Ovary (tissue), 10 donors: ENCODE measurements around the gene PCDHB8. TPM values are rescaled to one million over a fixed set of nuclear protein-coding genes. Genes with fewer than 3 reads are reported as not detected.
"Not testable (repeated sequence)": the region's sequence is repeated elsewhere in the genome, so short reads cannot be mapped to it uniquely, and the experiment has no call there.

Experiments
- DNase-seq, 5 donors: peaks; one replicate each; pipeline ENCODE4 v3.0.0-alpha.2; 2019 to 2020
- H3K27ac ChIP-seq, 2 donors: fragments of 200-600 bp; one replicate each; pipeline versions ENCODE4 v1.5.1 to v1.8.0; 2019 to 2022
- H3K27me3 ChIP-seq: fragments of 200-600 bp; one replicate; pipeline ENCODE4 v1.8.0; 2022
- H3K36me3 ChIP-seq: fragments of 200-600 bp; sonication (generic); one replicate; pipeline ENCODE4 v1.5.1; 2019
- H3K4me1 ChIP-seq: one replicate; pipeline ENCODE4 v1.8.1; 2013; ENCODE audit warnings: mild to moderate bottlenecking, moderate library complexity; ENCODE audit not compliant: insufficient read depth
- H3K4me3 ChIP-seq: fragments of 200-600 bp; sonication (generic); one replicate; pipeline ENCODE4 v1.5.1; 2017
- H3K9me3 ChIP-seq, 2 donors: fragments of 200-600 bp in 1 of 2; sonication (generic) in 1 of 2; one replicate each; pipeline versions ENCODE4 v1.5.1 to v1.8.1; 2013 to 2019; ENCODE audit warnings: mild to moderate bottlenecking in 1 of 2, moderate library complexity in 1 of 2
- CTCF ChIP-seq, 3 donors: fragments of 450-650 bp in 2 of 3; fragments of 200-600 bp in 1 of 3; IDR thresholded peaks; one replicate each; pipeline versions ENCODE4 v1.5.1 to v1.8.0; 2016 to 2022; ENCODE audit warnings: antibody characterized with exemption in 3 of 3, mild to moderate bottlenecking in 1 of 3
- EP300 ChIP-seq: sonication (generic); formaldehyde crosslinking; IDR thresholded peaks from one replicate; pipeline ENCODE4 v1.6.1; 2017; ENCODE audit warnings: antibody characterized with exemption
- POLR2A ChIP-seq: fragments of 450-650 bp; IDR thresholded peaks from one replicate; pipeline ENCODE4 v1.6.1; 2017; ENCODE audit warnings: antibody characterized with exemption, mild to moderate bottlenecking, moderate library complexity
- whole genome bisulfite sequencing, 3 donors: extraction: QIAGEN DNeasy Blood & Tissue Kit in 1 of 3; methylation state at CpG; one replicate each; pipeline versions ENCODE4 v1.1.5 to v1.1.7; 2013 to 2017; 5-methylcytosine and 5-hydroxymethylcytosine counted together
- intact Hi-C, 4 donors: fragments of 100-400 bp; cut with DNase I; formaldehyde crosslinking; loops; one replicate each; pipeline versions ENCODE4 v1.11.0 to v1.15.1; 2022 to 2023
- long read RNA-seq, 3 donors: library from polyadenylated mRNA in 2 of 3; unstranded in 2 of 3; transcript quantifications; one replicate each; pipeline ENCODE4 v2.0.0 and lab custom pipeline, GENCODE V29; 2021 to 2026
- polyA plus RNA-seq, 2 donors: library from polyadenylated mRNA; stranded (reverse); fragments of 200-250 nt in 1 of 2; fragments of 350-450 nt in 1 of 2; fragmentation: Illumina TruSeq in 1 of 2; extraction: RNeasy Lipid Tissue Mini Kit (QIAGEN cat#74804) in 1 of 2; gene quantifications; one replicate each; pipeline ENCODE4 v1.2.3, GENCODE V29; 2013 to 2014
- total RNA-seq, 7 donors: library from RNA; depleted of rRNA in 2 of 7; stranded (reverse); fragments of >200 nt in 2 of 7; fragmentation: NEBNext Ultra II Directional in 3 of 7; extraction: Animal tissue kit (Norgen Biotek cat#: 25700) in 3 of 7; gene quantifications; one replicate each; pipeline versions ENCODE4 v1.1.0 to v1.2.4, GENCODE V29; 2016 to 2023
- donor health status: DM: no; HTN: no; CAD: no; lungs with moderate emphysema.
- donor health status: DM: no; HTN: no; CAD: no.
- donor health status: Bipolar disorder and iron deficiency.
- donor health status: DM: yes; HTN: yes; CAD: no.
- donor health status: DM: no; HTN: no; CAD: no.
- donor health status: DM: yes; HTN: yes; CAD: no.

The PCDHB8 gene
- total RNA-seq = 1 to 10 TPM; 1.2 to 5.8 (median 2.9) TPM
- polyA plus RNA-seq = 1 to 10 TPM in 1 of 2 donors, under 1 TPM in 1; 0.42 to 1.2 TPM
- long read RNA-seq, donor 1 = 0 reads
- long read RNA-seq, donor 2 = 0 reads
- long read RNA-seq, donor 3, partial matches to known transcripts = 0 of 2 reads
- long read RNA-seq, donor 3, other reads (novel, unspliced or antisense) = 0 of 2 reads

GRCh38 chr5:141177577-141178191 lies at the start of gene PCDHB8:
Gene PCDHB8, plus strand, starts transcription at chr5:141177790. Its CDS starts 245 bp downstream, at chr5:141178035.
- WGBS, 3 donors = 25 to 33% (median 30%) methylated on average over 14 to 15 of the region's 18 CpGs
- not testable (repeated sequence) for DNase-seq, H3K27me3 ChIP-seq, H3K36me3 ChIP-seq, H3K4me1 ChIP-seq, H3K27ac ChIP-seq, H3K4me3 ChIP-seq
- peaks cover 0 to 15% of the 10 kb centered on the region in 2 donors for H3K9me3 ChIP-seq
- intact Hi-C loops = loop anchor here in 1 of 4 donors (10.0 kb wide), 1 partner anchor 387 kb away; no protein-coding TSS in a partner anchor

- peak in 4 of 5 donors; percentile 20 to 45 (median 31) for DNase-seq
- no peak within 1 kb of the TSS for H3K27ac ChIP-seq
- TF ChIP-seq CTCF (IDR thresholded peaks at IDR 0.05) (peak in 1 of 3 donors; percentile 28), EP300 (no peak)
- no peaks in the 10 kb centered on the region for H3K27me3 ChIP-seq
- H3K9me3 ChIP-seq = peaks cover 0 to 20% of the 10 kb centered on the region in 2 donors
- intact Hi-C loops = no loop called here
- no peaks in the 10 kb centered on the region for H3K4me1 ChIP-seq
- WGBS, 3 donors = 12 to 20% (median 18%) methylated on average over 22 of the region's 22 CpGs
- peak within 1 kb of the TSS; percentile 31 for H3K4me3 ChIP-seq
- no peaks in the 10 kb centered on the region for H3K36me3 ChIP-seq
Observed at GRCh38 chr5:141135030-141135717, 42.4 kb upstream of the PCDHB8 start, which contains the start of gene PCDHB5. Gene PCDHB5, plus strand, starts transcription at chr5:141135206. Its CDS starts 229 bp downstream, at chr5:141135435.

DNA sequence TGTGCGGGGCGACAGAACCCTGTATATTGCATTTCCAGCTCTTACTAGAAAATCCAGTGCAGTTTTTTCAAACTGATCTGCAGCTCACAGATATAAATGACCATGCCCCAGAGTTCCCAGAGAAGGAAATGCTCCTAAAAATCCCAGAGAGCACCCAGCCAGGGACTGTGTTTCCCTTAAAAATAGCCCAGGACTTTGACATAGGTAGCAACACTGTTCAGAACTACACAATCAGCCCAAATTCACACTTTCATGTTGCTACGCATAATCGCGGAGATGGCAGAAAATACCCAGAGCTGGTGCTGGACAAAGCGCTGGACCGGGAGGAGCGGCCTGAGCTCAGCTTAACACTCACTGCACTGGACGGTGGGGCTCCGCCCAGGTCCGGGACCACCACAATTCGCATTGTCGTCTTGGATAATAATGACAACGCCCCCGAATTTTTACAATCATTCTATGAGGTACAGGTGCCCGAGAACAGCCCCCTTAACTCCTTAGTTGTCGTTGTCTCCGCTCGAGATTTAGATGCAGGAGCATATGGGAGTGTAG lies 41.8 kb upstream of the PCDHB8 start:
- Histone ChIP-seq H3K4me1 (no peaks in the 10 kb centered on the region), H3K9me3 (peaks cover 0 to 20% of the 10 kb centered on the region in 2 donors), H3K27ac (no peak overlapping the region), H3K27me3 (no peaks in the 10 kb centered on the region), H3K4me3 (peak overlapping the region; percentile 31), H3K36me3 (no peaks in the 10 kb centered on the region)
- 34 to 55% (median 48%) methylated on average over 19 of the region's 19 CpGs for WGBS, 3 donors
- intact Hi-C loops = no loop called here
- TF ChIP-seq EP300 = no peak
- no peak for TF ChIP-seq CTCF (IDR thresholded peaks at IDR 0.05)
- no peak for TF ChIP-seq POLR2A
- DNase-seq = no peak

- not testable (repeated sequence) for H3K4me1 ChIP-seq
- WGBS, 3 donors = 38 to 58% (median 46%) methylated on average over 30 to 34 of the region's 34 CpGs
Observed at GRCh38 chr5:141137346-141137745, 40.2 kb upstream of the PCDHB8 start.

GRCh38 chr5:141149812-141150211 lies 27.8 kb upstream of the PCDHB8 start, which contains the start of gene PCDHB6:
Gene PCDHB6, plus strand, starts transcription at chr5:141150057. Its CDS starts 201 bp downstream, at chr5:141150258.
- H3K36me3 ChIP-seq = no peaks in the 10 kb centered on the region
- H3K4me3 ChIP-seq = no peak within 1 kb of the TSS
- no peak for DNase-seq
- H3K4me1 ChIP-seq = no peaks in the 10 kb centered on the region
- no peak within 1 kb of the TSS for H3K27ac ChIP-seq
- intact Hi-C loops = no loop called here
- peaks cover 2 to 25% of the 10 kb centered on the region in 2 donors for H3K9me3 ChIP-seq
- no peak for TF ChIP-seq EP300
- no peak for TF ChIP-seq POLR2A
- no peak for TF ChIP-seq CTCF (IDR thresholded peaks at IDR 0.05)
- H3K27me3 ChIP-seq = no peaks in the 10 kb centered on the region
- WGBS, 3 donors = 7 to 18% (median 14%) methylated on average over 18 of the region's 18 CpGs

More at GRCh38 chr5:141137346-141137745, 40.2 kb upstream of the PCDHB8 start:
- peaks cover 0 to 20% of the 10 kb centered on the region in 2 donors for H3K9me3 ChIP-seq
- intact Hi-C loops, H3K27me3 ChIP-seq, H3K4me3 ChIP-seq, H3K27ac ChIP-seq, DNase-seq, H3K36me3 ChIP-seq: not testable (repeated sequence)
